H9 (cell line): ENCODE measurements around the gene DNAH8. TPM values are rescaled to one million over a fixed set of nuclear protein-coding genes. Genes with fewer than 3 reads are reported as not detected.

ENCODE experiments used
- DNase-seq: peaks from one replicate; pipeline ENCODE4 v3.0.0-alpha.2; 2017
- H2AFZ ChIP-seq: one replicate; pipeline ENCODE4 v1.6.1; 2013; ENCODE audit warnings: mild to moderate bottlenecking, low read length, control low read depth, moderate library complexity
- H2AK5ac ChIP-seq: 2 replicates; pipeline ENCODE4 v1.6.1; 2013; ENCODE audit warnings: low read length, control low read depth, mixed read lengths; ENCODE audit not compliant: insufficient read length
- H2BK120ac ChIP-seq: one replicate; pipeline ENCODE4 v1.6.1; 2013; ENCODE audit warnings: low read depth, mild to moderate bottlenecking, low read length, control low read depth, inconsistent platforms; ENCODE audit not compliant: poor library complexity, severe bottlenecking
- H2BK12ac ChIP-seq: 2 replicates; pipeline ENCODE4 v1.6.1; 2013; ENCODE audit warnings: low read length, control low read depth, mixed read lengths, low read depth; ENCODE audit not compliant: insufficient read length
- H2BK15ac ChIP-seq: 2 replicates; pipeline ENCODE4 v1.6.1; 2013; ENCODE audit warnings: low read depth, low read length, control low read depth
- H2BK20ac ChIP-seq: one replicate; pipeline ENCODE4 v1.6.1; 2013; ENCODE audit warnings: low read depth, mild to moderate bottlenecking, low read length, control low read depth, inconsistent platforms; ENCODE audit not compliant: poor library complexity, severe bottlenecking
- H2BK5ac ChIP-seq: 2 replicates; pipeline ENCODE4 v1.6.1; 2013; ENCODE audit warnings: low read length, control low read depth, mixed read lengths; ENCODE audit not compliant: insufficient read length
- H3K14ac ChIP-seq: 2 replicates; pipeline ENCODE4 v1.6.1; 2013; ENCODE audit warnings: low read length, control low read depth; ENCODE audit not compliant: insufficient read depth
- H3K18ac ChIP-seq: 2 replicates; pipeline ENCODE4 v1.6.1; 2013; ENCODE audit warnings: low read depth, mild to moderate bottlenecking, mixed read lengths, low read length, control low read depth; ENCODE audit not compliant: insufficient read length
- H3K23ac ChIP-seq: 2 replicates; pipeline ENCODE4 v1.6.1; 2013; ENCODE audit warnings: low read length, control low read depth, mixed read lengths, low read depth; ENCODE audit not compliant: insufficient read length
- H3K23me2 ChIP-seq: 2 replicates; pipeline ENCODE4 v1.6.1; 2013; ENCODE audit warnings: low read depth, mild to moderate bottlenecking, mixed read lengths, low read length, control low read depth; ENCODE audit not compliant: insufficient read length, poor library complexity, severe bottlenecking
- H3K27ac ChIP-seq: 2 replicates; pipeline ENCODE4 v1.5.1; 2013; ENCODE audit warnings: low read length, control low read depth, mixed read lengths, low read depth; ENCODE audit not compliant: insufficient read length
- H3K27me3 ChIP-seq: 2 replicates; pipeline ENCODE4 v1.6.1; 2013; ENCODE audit warnings: low read length, control low read depth, inconsistent platforms; ENCODE audit not compliant: insufficient read depth
- H3K4ac ChIP-seq: 2 replicates; pipeline ENCODE4 v1.6.1; 2013; ENCODE audit warnings: low read depth, mild to moderate bottlenecking, control low read depth, inconsistent platforms, low read length, moderate library complexity
- H3K4me1 ChIP-seq: 2 replicates; pipeline ENCODE4 v1.6.1; 2013; ENCODE audit warnings: low read length, control low read depth, inconsistent platforms; ENCODE audit not compliant: insufficient read depth
- H3K4me2 ChIP-seq: 2 replicates; pipeline ENCODE4 v1.6.1; 2013; ENCODE audit warnings: low read length, control low read depth, mixed read lengths; ENCODE audit not compliant: insufficient read length, insufficient read depth
- H3K56ac ChIP-seq: 2 replicates; pipeline ENCODE4 v1.6.1; 2013; ENCODE audit warnings: low read depth, mild to moderate bottlenecking, mixed read lengths, low read length, control low read depth; ENCODE audit not compliant: insufficient read length
- H3K79me1 ChIP-seq: 2 replicates; pipeline ENCODE4 v1.6.1; 2013; ENCODE audit warnings: low read depth, mild to moderate bottlenecking, moderate library complexity, low read length, control low read depth, inconsistent platforms; ENCODE audit not compliant: insufficient read depth, poor library complexity, severe bottlenecking
- H3K79me2 ChIP-seq: 2 replicates; pipeline ENCODE4 v1.6.1; 2013; ENCODE audit warnings: low read length, control low read depth, inconsistent platforms; ENCODE audit not compliant: insufficient read depth
- H3K9ac ChIP-seq: 2 replicates; pipeline ENCODE4 v1.6.1; 2013; ENCODE audit warnings: low read length, control low read depth, mixed read lengths; ENCODE audit not compliant: insufficient read length; ENCODE audit errors: extremely low read depth
- H3K9me3 ChIP-seq: one replicate; pipeline ENCODE4 v1.6.1; 2013; ENCODE audit warnings: low read depth, low read length, inconsistent platforms; ENCODE audit not compliant: control insufficient read depth
- H3T11ph ChIP-seq: one replicate; pipeline ENCODE4 v1.6.1; 2013; ENCODE audit warnings: mild to moderate bottlenecking, low read length, control low read depth, inconsistent platforms
- H4K20me1 ChIP-seq: one replicate; pipeline ENCODE4 v1.6.1; 2013; ENCODE audit not compliant: control insufficient read depth, insufficient read length, insufficient read depth
- H4K5ac ChIP-seq: 2 replicates; pipeline ENCODE4 v1.6.1; 2013; ENCODE audit warnings: low read depth, mild to moderate bottlenecking, mixed read lengths, low read length, control low read depth; ENCODE audit not compliant: insufficient read length
- H4K8ac ChIP-seq: replicated peaks from 2 replicates; pipeline ENCODE4 v1.6.1; 2013; ENCODE audit warnings: low read length, control low read depth, mixed read lengths, low read depth; ENCODE audit not compliant: insufficient read length
- H4K91ac ChIP-seq: 2 replicates; pipeline ENCODE4 v1.6.1; 2013; ENCODE audit warnings: low read depth, mild to moderate bottlenecking, moderate library complexity, mixed read lengths, low read length, control low read depth; ENCODE audit not compliant: insufficient read length
- H3K27ac Mint-ChIP-seq, 3 experiments: 2 replicates in 2 of 3; 3 replicates in 1 of 3; pipeline ENCODE4 v1.8.0; 2020 to 2021; ENCODE audit warnings: mixed read lengths in 3 of 3, mild to moderate bottlenecking in 1 of 3, moderate library complexity in 1 of 3
- H3K27me3 Mint-ChIP-seq: 2 replicates; pipeline ENCODE4 v1.8.0; 2021; ENCODE audit warnings: low read depth, mild to moderate bottlenecking, moderate library complexity, mixed read lengths
- H3K36me3 Mint-ChIP-seq, 3 experiments: 2 replicates in 2 of 3; 3 replicates in 1 of 3; pipeline ENCODE4 v1.8.0; 2020 to 2021; ENCODE audit warnings: low read depth in 3 of 3, mixed read lengths in 3 of 3; ENCODE audit not compliant: insufficient read depth in 1 of 3
- H3K4me1 Mint-ChIP-seq, 2 experiments: 2 replicates each; pipeline ENCODE4 v1.8.0; 2020; ENCODE audit warnings: mixed read lengths in 2 of 2
- H3K4me3 Mint-ChIP-seq, 2 experiments: 2 replicates in 1 of 2; 3 replicates in 1 of 2; pipeline ENCODE4 v1.8.0; 2020 to 2021; ENCODE audit warnings: mild to moderate bottlenecking in 2 of 2, mixed read lengths in 2 of 2, moderate library complexity in 1 of 2
- H3K9me3 Mint-ChIP-seq, 2 experiments: 2 replicates in 1 of 2; 3 replicates in 1 of 2; pipeline ENCODE4 v1.8.0; 2020; ENCODE audit warnings: mild to moderate bottlenecking in 2 of 2, mixed read lengths in 2 of 2, moderate library complexity in 1 of 2
- CTCF ChIP-seq: fragments of 200-600 bp; sonication (generic); conservative IDR thresholded peaks from 3 replicates; pipeline ENCODE4 v1.8.0; 2021; ENCODE audit warnings: antibody characterized with exemption, mild to moderate bottlenecking
- WGBS: extraction: QIAGEN DNeasy Blood & Tissue Kit; methylation state at CpG from one replicate; pipeline ENCODE4 v1.1.7; 2013; ENCODE audit warnings: missing lambda C conversion rate, low lambda C conversion rate, mixed read lengths; ENCODE audit not compliant: insufficient read length; ENCODE audit errors: extremely low coverage; 5-methylcytosine and 5-hydroxymethylcytosine counted together
- total RNA-seq: library from RNA; stranded (reverse); gene quantifications from 2 replicates; pipeline ENCODE4 v1.2.1, GENCODE V29; 2021

The DNAH8 gene
- total RNA-seq, 1 experiment from 2014 or later, result not detected

GRCh38 chr6:38760097-38760496 lies 45.0 kb downstream of the DNAH8 start:
- Histone ChIP-seq H2BK5ac (no peak overlapping the region), H3K27me3 (no peaks in the 10 kb centered on the region), H2BK15ac (no peak overlapping the region), H3T11ph (no peak overlapping the region), H2BK12ac (no peak overlapping the region), H3K79me2 (no peaks in the 10 kb centered on the region), H2AFZ (no peak overlapping the region), H2BK20ac (no peak overlapping the region), H4K91ac (no peak overlapping the region), H3K14ac (no peak overlapping the region), H4K20me1 (no peaks in the 10 kb centered on the region), H2AK5ac (no peak overlapping the region), H4K5ac (no peak overlapping the region), H3K18ac (no peak overlapping the region), H3K56ac (no peak overlapping the region), H3K27ac (no peak overlapping the region), H3K79me1 (no peaks in the 10 kb centered on the region), H2BK120ac (no peak overlapping the region), H3K23ac (no peak overlapping the region), H3K9me3 (no peaks in the 10 kb centered on the region), H3K4me1 (no peaks in the 10 kb centered on the region), H3K9ac (no peak overlapping the region), H3K4ac (no peak overlapping the region), H3K4me2 (no peak overlapping the region), H3K23me2 (no peaks in the 10 kb centered on the region), H4K8ac (no peak overlapping the region)
- no peak overlapping the region for H3K27ac Mint-ChIP-seq
- 0 out of 7 replicates have a peak, but pooled peaks cover 0 to 2% (median 0%) of the 10 kb centered on the region in 3 experiments for H3K36me3 Mint-ChIP-seq
- peaks cover 3 to 5% of the 10 kb centered on the region in 2 experiments; a peak in 3 of 5 replicates for H3K9me3 Mint-ChIP-seq
- H3K27me3 Mint-ChIP-seq, result peaks cover 2% of the 10 kb centered on the region
- no CpG with 5 or more reads among the region's 1 CpG for WGBS
- H3K4me3 Mint-ChIP-seq, result no peak overlapping the region
- H3K4me1 Mint-ChIP-seq, result peaks cover 3 to 6% of the 10 kb centered on the region in 2 experiments; a peak in 2 of 4 replicates
- TF ChIP-seq CTCF, result no peak
- DNase-seq, result no peak
